AG04449 (cell line): ENCODE results near the gene XPR1.

ENCODE experiments used
- CTCF ChIA-PET: fragments of 350-600 bp; formaldehyde crosslinking; extraction: SDS; loops from one replicate; lab custom pipeline; 2021; ENCODE audit warnings: antibody characterized with exemption; lab: Yijun Ruan, JAX
- POLR2A ChIA-PET: fragments of 400-600, 350-600 bp; formaldehyde crosslinking; extraction: SDS; loops from one replicate; lab custom pipeline; 2020; ENCODE audit warnings: antibody characterized with exemption, inconsistent platforms; lab: Yijun Ruan, JAX
- DNase-seq: peaks from one replicate; pipeline ENCODE4 v3.0.0-alpha.2; 2010; ENCODE audit warnings: low read depth, low spot score
- H3K4me3 ChIP-seq: 2 replicates; pipeline ENCODE4 v1.5.1; 2011; ENCODE audit warnings: low read depth, mild to moderate bottlenecking, control low read depth, low read length
- TF ChIP-seq, protein P1 (sequence below): IDR thresholded peaks from one replicate; pipeline ENCODE4 v1.5.1; 2011; ENCODE audit warnings: mild to moderate bottlenecking, moderate library complexity, low read length, control low read depth, inconsistent platforms; ENCODE audit not compliant: insufficient read depth; ENCODE audit errors: missing control alignments

XPR1 gene

DNA sequence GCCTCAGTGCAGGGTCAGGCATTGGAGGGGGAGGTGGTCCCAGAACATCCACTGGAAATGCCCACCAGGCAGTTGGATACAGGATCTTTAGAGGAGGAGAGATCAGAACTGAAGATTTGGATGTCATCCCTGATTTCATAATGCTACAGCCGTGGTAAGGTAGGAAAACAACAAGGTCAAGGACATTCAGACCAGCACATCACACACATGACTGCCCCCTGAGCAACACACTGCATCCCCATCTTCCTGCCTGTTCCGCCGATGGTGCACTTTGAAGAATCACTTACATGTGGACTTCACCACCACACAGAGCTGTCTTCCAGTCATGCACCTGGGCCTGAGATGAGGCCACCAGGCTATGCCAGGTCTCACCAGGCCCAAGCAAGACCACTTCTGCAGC, 297.6 kb downstream of the XPR1 start:
- ChIA-PET POLR2A (no interaction called here), CTCF (no interaction called here)
- DNase-seq, result no peak
- no peak overlapping the region for H3K4me3 ChIP-seq
- TF ChIP-seq, protein P1, sequence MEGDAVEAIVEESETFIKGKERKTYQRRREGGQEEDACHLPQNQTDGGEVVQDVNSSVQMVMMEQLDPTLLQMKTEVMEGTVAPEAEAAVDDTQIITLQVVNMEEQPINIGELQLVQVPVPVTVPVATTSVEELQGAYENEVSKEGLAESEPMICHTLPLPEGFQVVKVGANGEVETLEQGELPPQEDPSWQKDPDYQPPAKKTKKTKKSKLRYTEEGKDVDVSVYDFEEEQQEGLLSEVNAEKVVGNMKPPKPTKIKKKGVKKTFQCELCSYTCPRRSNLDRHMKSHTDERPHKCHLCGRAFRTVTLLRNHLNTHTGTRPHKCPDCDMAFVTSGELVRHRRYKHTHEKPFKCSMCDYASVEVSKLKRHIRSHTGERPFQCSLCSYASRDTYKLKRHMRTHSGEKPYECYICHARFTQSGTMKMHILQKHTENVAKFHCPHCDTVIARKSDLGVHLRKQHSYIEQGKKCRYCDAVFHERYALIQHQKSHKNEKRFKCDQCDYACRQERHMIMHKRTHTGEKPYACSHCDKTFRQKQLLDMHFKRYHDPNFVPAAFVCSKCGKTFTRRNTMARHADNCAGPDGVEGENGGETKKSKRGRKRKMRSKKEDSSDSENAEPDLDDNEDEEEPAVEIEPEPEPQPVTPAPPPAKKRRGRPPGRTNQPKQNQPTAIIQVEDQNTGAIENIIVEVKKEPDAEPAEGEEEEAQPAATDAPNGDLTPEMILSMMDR, result no peak

DNA sequence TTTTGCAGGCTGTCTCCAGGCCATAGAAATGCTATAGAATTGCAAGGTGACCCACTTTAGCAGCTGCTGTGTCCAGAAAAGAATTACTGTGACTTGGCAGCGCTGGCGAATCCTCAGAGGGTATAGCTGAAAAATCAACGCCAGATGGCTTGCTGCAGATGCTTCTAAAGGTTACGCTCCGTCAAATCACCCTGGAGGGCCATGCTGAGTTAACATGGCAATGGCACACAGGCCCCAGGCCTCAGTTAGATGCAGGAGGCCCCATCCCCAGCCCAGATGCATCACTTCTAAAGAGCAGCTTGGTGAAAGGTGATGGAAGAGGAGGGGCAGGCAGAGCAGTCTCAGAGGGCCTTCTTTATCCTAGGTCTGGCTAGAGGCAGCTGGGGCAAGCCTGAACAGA, 298.9 kb downstream of the XPR1 start:
- TF ChIP-seq, protein P1, result no peak
- no peak overlapping the region for H3K4me3 ChIP-seq
- CTCF ChIA-PET, result no interaction called here
- POLR2A ChIA-PET, result interaction anchor here (0.6 kb wide), 1 partner anchor 44 kb away, joined by 3 read pairs; no protein-coding TSS in a partner anchor
- no peak for DNase-seq

DNA sequence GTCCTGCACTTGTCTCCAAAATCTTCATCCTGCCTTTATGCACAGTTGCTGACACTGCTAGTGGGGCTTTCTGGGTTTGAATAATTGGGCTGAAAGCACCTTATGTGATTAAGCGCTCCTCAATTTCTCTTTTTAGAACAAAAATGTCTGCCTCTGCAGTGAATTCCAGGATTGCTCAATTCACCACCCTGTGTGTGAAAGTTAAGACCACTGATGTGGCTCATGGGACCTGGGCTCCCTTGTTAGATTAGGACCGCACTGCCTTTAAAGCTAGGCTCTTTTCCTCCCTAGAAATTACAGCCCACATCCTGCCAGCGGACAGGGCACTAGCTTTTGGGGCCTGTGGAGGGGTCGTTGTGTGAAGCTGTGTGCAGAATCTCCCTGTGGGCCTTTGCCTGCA, 299.7 kb downstream of the XPR1 start:
- no peak overlapping the region for H3K4me3 ChIP-seq
- TF ChIP-seq, protein P1, result no peak
- CTCF ChIA-PET, result interaction anchor here (1.2 kb wide), 1 partner anchor 211 kb away, joined by 3 read pairs; no protein-coding TSS in a partner anchor
- no peak for DNase-seq
- POLR2A ChIA-PET, result no interaction called here

DNA sequence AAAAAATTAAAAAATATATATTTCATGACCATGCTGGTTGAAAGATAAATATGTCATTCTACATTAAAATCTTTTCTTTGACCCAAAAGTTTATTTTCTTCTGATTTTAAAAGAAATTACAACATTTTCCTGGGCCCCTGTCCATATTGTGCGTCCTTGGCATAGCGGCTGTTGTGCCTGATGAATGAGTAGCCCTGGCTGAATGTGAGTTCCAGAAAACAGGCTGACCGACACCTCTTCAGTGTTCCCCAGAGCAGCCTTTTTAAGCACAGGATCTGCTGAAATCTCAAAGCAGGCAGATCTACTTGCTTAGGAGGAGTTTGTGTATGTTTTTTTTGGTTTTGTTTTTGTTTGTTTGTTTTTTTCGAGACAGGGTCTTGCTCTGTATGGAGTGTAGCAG, 300.6 kb downstream of the XPR1 start:
- no peak overlapping the region for H3K4me3 ChIP-seq
- ChIA-PET CTCF (interaction anchor here (1.2 kb wide), 1 partner anchor 210 kb away, joined by 3 read pairs; no protein-coding TSS in a partner anchor), POLR2A (no interaction called here)
- no peak for DNase-seq
- TF ChIP-seq, protein P1, result no peak

DNA sequence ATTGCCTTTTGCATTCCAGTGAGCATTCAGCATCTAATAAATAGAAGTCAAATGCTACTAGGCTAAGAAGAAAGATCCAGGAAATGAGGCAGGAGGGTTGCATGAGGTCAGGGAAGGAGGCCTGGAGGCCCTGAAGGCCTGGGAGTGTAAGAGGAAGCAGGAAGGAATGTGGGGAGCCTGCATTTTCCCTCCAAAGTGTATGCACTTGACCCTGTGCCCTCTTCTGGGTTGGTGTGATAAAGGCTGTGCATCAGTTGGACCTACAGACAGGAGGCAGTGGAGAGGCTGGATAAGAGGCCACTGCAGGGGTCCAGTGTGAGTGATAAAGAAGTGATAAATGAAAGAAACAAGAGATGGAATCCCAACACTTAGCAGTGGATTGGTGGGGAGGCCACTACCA, 301.3 kb downstream of the XPR1 start:
- POLR2A ChIA-PET, result no interaction called here
- H3K4me3 ChIP-seq, result no peak overlapping the region
- CTCF ChIA-PET, result no interaction called here
- DNase-seq, result no peak
- TF ChIP-seq, protein P1, result no peak

DNA sequence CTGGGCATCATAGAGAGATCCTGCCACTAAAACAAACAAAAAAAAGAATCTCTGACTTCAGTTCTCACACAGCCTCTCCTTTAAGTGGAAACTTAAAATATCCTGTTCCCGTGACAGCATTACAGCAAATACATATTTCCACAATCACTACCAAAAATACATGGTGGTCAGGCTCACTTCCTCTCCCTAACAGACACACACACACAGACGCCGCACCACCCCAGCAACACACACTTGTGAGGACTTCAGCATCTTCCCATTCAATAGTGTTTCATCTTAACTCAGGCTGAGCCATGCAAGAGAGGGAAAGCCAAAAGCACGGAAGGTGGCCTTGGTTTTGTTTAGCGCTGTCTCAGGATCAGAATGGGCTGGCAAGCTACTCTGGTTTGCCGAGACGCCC, 302.7 kb downstream of the XPR1 start:
- ChIA-PET POLR2A (no interaction called here), CTCF (no interaction called here)
- no peak overlapping the region for H3K4me3 ChIP-seq
- TF ChIP-seq, protein P1, result no peak
- DNase-seq, result no peak
